HG02943 (cell line): ENCODE results near the gene GARS1.
"Not testable (repeated sequence)": the region's sequence is repeated elsewhere in the genome, so short reads cannot be mapped to it uniquely, and the experiment has no call there.

Experiments used
- ATAC-seq: cut with Tn5 transposase; IDR thresholded peaks from one replicate; pipeline ENCODE4 v1.9.1; 2021; ENCODE audit warnings: mild to moderate bottlenecking, low read depth, moderate library complexity; ENCODE audit not compliant: unreplicated experiment

GARS1 gene

DNA sequence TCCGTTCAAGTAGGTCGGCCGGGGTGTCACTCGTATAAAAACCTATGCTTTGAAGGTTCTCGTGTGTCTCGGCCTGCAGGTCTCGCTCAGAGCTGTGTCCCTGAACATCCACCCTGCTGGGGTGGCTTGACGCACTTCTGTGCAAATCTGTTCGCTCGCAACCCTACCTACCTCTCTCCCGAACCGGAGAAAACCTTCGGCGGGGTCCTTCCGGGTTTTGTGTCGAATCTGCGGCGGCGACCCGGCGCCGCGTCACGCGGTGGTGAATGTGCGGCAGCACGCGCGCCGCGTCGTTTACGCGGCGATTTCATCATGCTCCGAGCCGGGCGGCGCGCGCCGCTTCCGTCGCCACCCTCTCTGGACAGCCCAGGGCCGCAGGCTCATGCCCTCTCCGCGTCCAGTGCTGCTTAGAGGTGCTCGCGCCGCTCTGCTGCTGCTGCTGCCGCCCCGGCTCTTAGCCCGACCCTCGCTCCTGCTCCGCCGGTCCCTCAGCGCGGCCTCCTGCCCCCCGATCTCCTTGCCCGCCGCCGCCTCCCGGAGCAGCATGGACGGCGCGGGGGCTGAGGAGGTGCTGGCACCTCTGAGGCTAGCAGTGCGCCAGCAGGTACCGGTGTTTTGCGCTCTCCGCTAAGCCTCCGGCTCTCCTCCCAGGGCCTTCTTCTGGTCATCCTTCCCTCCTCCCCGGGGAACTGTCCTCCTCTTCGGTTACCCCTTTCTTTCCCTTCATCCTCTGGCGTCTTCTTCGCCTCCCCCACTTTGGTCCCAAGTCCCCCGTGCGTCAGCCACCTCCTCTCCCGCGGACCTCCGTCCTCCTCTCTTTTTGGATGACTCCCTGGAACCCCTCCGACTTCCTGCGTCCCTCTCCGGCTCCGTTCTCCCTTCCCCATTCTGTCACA lies at the start of gene GARS1:
Gene GARS1, plus strand, starts transcription at position 339 of the 896 bp plus-strand sequence. Its CDS starts 44 bp downstream, at position 383.
- peak; percentile 89 for ATAC-seq

DNA sequence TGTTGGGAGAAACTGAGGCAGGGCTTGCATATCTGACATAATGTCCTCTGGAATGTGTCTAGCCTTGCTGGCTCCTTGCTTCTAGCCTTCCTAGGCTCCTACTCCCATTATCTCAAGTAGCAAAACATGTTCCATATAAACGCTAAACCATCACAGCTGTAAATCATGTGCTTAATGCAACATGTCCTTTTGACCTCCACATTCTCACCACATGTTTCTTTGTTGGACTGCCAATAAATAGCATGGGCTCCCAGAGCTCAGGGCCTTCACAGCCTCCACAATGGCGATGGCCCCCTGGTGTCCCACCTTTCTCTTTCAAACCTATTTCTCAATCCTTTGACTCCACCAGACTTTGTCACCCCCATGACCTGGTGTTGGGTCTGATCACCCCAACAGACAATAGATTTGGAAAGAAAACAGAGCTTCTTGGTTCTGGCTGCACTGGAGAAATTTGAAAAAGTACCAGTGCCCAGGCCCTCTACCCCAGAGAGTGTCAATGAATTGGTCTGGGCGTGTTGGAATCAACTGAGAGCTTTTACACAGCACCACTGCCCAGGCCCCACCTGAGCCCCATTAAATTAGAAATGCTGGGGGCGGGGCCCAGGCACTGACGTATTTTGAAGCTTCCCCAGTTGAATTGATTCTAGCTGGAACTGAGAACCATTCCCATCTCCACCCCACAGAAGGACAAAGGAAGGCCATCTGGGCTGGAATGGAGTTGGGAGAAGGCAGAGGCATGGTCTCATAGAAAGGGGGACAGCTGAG lies 48.7 kb upstream of the GARS1 start:
- ATAC-seq = no peak

DNA sequence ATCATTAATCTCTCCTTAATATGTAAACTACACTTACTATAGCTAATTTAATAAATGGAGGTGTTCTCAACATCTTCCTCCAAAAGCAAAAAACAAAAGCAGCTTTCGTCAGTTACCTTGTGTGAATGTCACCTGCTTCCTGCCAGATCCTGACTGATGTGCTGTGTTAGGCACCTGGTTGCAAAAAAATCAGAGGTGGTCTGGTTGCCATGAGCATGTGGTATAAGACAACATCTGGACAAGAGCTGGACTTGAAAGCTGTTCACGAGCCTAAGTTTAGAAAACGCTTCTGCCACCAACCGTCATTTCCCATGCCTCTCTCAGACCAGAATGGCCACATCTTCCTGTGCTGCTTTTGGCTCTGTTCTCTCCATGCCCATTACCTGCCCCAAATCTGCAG lies 48.1 kb upstream of the GARS1 start:
- no peak for ATAC-seq

GRCh38 chr7:30548845-30549244 lies 45.8 kb upstream of the GARS1 start:
- no peak for ATAC-seq

GRCh38 chr7:30549931-30550493 lies 44.7 kb upstream of the GARS1 start:
- ATAC-seq = no peak

DNA sequence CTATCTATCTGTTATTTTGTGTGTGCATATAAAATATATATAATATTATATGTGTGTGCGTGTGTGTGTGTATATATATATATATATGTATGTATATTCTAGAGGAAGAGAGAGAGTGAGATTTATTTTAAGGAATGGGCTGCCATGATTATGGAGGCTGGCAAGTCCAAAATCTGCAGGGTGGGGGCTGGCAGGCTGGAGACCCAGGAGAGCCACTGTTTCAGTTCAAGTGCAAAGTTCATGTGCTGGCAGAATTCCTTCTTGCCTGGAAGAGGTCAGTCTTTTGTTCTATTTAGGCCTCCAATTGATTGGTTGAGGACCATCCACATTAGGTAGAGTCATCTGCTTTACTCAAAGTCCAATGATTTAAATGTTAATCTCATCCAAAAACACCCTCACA lies 42.3 kb upstream of the GARS1 start:
- no peak for ATAC-seq

- no peak for ATAC-seq
Observed at GRCh38 chr7:30553141-30553540, 41.5 kb upstream of the GARS1 start.

- no peak for ATAC-seq
Observed at GRCh38 chr7:30553546-30553945, 41.1 kb upstream of the GARS1 start.

- ATAC-seq = no peak
Observed at GRCh38 chr7:30555525-30555924, 39.2 kb upstream of the GARS1 start.

GRCh38 chr7:30556840-30557239 lies 37.8 kb upstream of the GARS1 start:
- ATAC-seq = no peak

- no peak for ATAC-seq
Observed at GRCh38 chr7:30557245-30557644, 37.4 kb upstream of the GARS1 start.

DNA sequence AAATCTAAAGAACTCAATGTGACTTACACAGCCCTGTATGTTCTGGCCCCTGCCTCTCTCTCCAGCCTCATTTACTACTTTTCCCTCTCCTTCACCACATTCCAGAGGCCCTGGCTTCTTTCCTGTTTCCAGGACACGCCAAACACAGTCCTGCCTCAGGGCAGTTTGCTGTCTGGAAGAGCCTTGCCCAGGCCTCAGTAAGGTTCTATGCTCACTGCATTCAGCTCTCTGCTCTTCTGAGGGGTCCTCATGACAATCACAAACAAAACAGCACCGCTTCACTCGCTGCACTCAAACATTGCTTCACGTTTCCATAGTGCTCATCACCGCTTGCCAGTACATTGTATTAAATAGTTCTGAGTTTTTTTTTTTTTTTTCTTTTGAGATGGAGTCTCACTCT lies 35.1 kb upstream of the GARS1 start:
- no peak for ATAC-seq

GRCh38 chr7:30561389-30561788 lies 33.3 kb upstream of the GARS1 start:
- ATAC-seq = no peak

DNA sequence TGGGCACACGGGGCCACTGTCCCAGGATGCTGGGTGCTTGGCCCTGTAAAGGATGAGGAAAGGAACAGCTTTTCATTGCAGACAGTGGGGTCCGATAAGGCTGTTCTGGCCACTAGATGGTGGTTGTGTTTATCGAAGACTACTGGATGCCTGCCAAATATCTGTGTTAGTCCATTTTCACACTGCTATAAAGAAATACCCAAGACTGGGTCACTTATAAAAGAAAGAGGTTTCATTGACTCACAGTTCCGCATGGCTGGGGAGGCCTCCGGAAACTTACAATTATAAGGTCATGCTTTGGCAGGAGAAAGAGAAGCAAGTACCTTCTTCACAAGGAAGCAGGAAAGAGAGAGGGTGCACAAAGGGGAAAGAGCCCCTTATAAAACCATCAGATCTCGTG lies 32.2 kb upstream of the GARS1 start:
- no peak for ATAC-seq

GRCh38 chr7:30562909-30563308 lies 31.8 kb upstream of the GARS1 start:
- no peak for ATAC-seq

DNA sequence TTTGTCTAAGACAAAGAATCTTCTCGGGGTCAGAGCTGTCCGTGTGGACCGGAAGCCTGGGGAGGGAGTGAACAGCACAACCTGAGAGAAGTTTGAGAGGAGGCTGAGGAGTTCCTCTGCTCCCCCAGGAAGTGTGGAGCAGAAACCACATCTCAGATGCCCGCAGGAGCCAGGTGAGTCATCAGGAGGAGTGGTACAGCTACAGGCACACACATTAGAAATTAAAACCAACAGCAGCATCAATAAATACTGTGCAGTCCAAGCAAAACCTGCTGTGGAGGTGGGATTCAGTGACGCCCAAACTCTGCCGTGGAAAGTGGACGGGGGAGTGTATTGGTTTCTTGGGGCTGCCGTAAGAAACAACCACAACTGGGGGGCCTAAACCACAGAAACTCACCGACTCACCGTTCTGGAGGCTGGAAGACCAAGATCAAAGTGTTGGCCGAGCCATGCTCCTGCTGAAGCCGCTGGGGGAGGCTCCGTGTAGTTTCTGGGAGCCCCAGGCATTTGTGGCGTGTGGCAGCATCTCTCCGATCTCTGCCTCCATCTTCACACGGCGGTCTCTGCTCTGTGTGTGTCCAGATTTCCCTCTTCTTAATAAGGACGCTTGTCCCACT lies 31.2 kb upstream of the GARS1 start:
- ATAC-seq = no peak

DNA sequence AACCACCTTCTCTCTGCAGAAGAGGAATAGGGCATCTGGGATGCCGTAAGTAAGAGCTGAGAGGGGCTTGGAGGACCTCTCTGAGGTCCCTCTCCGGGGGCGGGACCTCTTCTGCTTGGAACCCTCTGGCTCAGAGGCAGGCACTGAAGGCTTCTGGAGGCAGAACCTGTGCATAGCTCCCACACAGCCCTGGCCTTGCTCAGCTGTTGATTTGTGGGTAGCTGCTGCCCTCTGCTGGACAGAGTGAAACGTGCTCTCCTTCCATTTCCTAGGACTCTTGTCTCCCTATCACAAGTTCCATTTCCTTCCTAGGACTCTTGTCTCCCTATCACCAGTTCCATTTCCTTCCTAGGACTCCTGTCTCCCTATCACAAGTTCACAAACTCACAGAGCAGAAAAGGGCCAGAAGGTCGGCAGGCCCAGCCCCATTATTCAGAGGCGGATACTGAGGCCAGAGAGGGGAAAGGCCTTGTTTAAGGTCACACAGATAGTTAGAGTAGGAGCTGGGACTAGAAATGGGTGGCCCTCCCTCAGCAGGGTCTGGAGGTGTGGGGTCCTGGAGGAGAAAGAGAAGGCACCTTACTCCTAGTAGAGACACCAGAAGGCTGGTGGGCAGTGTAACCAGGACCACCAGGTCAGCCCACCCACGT lies 30.3 kb upstream of the GARS1 start:
- ATAC-seq = peak; percentile 64

- ATAC-seq = no peak
Observed at GRCh38 chr7:30566596-30566995, 28.1 kb upstream of the GARS1 start.

DNA sequence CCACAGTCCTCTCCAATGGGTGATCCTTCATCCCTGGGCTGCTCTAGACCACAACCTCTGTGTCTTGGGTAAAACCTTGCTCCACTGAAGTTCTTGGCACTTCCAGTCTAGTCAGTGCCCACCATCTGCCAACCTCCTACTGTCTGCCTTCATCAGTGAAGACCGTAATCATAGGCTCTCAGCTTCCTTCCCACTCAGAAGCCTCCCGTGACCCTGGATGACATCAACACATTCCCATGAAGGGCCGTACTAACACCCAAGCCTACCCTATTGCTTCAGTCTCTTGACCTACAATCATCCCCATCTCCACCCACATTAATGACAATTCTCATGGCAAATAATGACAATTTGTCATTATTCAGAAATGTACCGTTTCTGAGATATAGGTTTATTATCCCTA lies 27.6 kb upstream of the GARS1 start:
- ATAC-seq = no peak

DNA sequence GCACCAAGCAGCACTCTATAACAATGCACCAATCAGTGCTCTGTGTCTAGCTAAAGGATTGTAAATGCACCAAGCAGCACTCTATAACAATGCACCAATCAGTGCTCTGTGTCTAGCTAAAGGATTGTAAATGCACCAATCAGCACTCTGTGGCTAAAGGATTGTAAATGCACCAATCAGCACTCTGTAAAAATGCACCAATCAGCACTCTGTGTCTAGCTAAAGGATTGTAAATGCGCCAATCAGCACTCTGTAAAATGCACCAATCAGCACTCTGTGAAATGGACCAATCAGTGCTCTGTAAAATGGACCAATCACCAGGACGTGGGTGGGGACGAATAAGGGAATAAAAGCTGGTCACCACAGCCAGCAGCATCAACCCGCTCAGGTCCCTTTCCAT lies 24.4 kb upstream of the GARS1 start:
- ATAC-seq = not testable (repeated sequence)
